HEK293 (cell line): ENCODE data around the gene CAPN10.

Experiments used
- CTCF ChIA-PET: fragments of 350-600 bp; formaldehyde crosslinking; extraction: SDS; loops from one replicate; lab custom pipeline; 2021; ENCODE audit warnings: antibody characterized with exemption; lab: Yijun Ruan, JAX
- POLR2A ChIA-PET: fragments of 300-600 bp; formaldehyde crosslinking; extraction: SDS; loops from one replicate; lab custom pipeline; 2020; ENCODE audit warnings: antibody characterized with exemption, inconsistent platforms; lab: Yijun Ruan, JAX
- H3K27ac ChIP-seq: fragments of 200-500 bp; sonication (Bioruptor generic); 2 replicates; pipeline ENCODE4 v1.5.1; 2014; ENCODE audit warnings: low read depth, low read length, control low read depth, inconsistent platforms; ENCODE audit errors: extremely low read depth
- H3K36me3 ChIP-seq, 2 experiments: fragments of 200-500 bp in 1 of 2; sonication (Bioruptor generic) in 1 of 2; 1 replicate in 1 of 2; 2 replicates in 1 of 2; pipeline ENCODE4 v1.5.1; 2014 to 2017; ENCODE audit warnings: inconsistent platforms in 2 of 2, low read length in 2 of 2; ENCODE audit not compliant: control insufficient read depth in 2 of 2, insufficient read depth in 1 of 2
- H3K4me1 ChIP-seq: fragments of 200-500 bp; sonication (Bioruptor generic); 2 replicates; pipeline ENCODE4 v1.5.1; 2014; ENCODE audit warnings: mild to moderate bottlenecking, low read length, inconsistent platforms; ENCODE audit not compliant: control insufficient read depth, insufficient read depth
- H3K4me3 ChIP-seq: 2 replicates; pipeline ENCODE4 v1.5.1; 2011; ENCODE audit warnings: low read depth, mild to moderate bottlenecking, control low read depth, low read length, moderate library complexity
- H3K9me3 ChIP-seq: fragments of 200-500 bp; sonication (Bioruptor generic); 2 replicates; pipeline ENCODE4 v1.5.1; 2014; ENCODE audit warnings: low read depth, low read length, inconsistent platforms; ENCODE audit not compliant: control insufficient read depth, insufficient read depth
- ATF2 ChIP-seq: fragments of 450-650 bp; formaldehyde crosslinking; IDR thresholded peaks from 2 replicates; pipeline ENCODE4 v1.5.1; 2016; ENCODE audit warnings: missing biosample characterization, missing genetic modification characterization, low read depth
- CTCF ChIP-seq: fragments of 450-650 bp; formaldehyde crosslinking; IDR thresholded peaks from 2 replicates; pipeline ENCODE4 v1.5.1; 2016; ENCODE audit warnings: missing biosample characterization, missing genetic modification characterization
- GLIS2 ChIP-seq: fragments of 450-650 bp; formaldehyde crosslinking; IDR thresholded peaks from 2 replicates; pipeline ENCODE4 v1.5.1; 2016; ENCODE audit warnings: missing biosample characterization, missing genetic modification characterization
- KLF16 ChIP-seq: fragments of 450-650 bp; formaldehyde crosslinking; IDR thresholded peaks from 2 replicates; pipeline ENCODE4 v1.5.1; 2017; ENCODE audit warnings: missing biosample characterization, missing genetic modification characterization
- KLF8 ChIP-seq: fragments of 450-650 bp; formaldehyde crosslinking; IDR thresholded peaks from 2 replicates; pipeline ENCODE4 v1.5.1; 2016; ENCODE audit warnings: missing biosample characterization, missing genetic modification characterization
- KLF9 ChIP-seq: fragments of 450-650 bp; formaldehyde crosslinking; IDR thresholded peaks from 2 replicates; pipeline ENCODE4 v1.5.1; 2016; ENCODE audit warnings: missing biosample characterization, missing genetic modification characterization, low read depth
- MZF1 ChIP-seq: fragments of 450-650 bp; formaldehyde crosslinking; IDR thresholded peaks from 2 replicates; pipeline ENCODE4 v1.5.1; 2017; ENCODE audit warnings: missing biosample characterization, missing genetic modification characterization, borderline replicate concordance
- SP3 ChIP-seq: fragments of 450-650 bp; formaldehyde crosslinking; IDR thresholded peaks from 2 replicates; pipeline ENCODE4 v1.5.1; 2016; ENCODE audit warnings: missing biosample characterization, missing genetic modification characterization
- ZIC2 ChIP-seq: fragments of 450-650 bp; formaldehyde crosslinking; IDR thresholded peaks from 2 replicates; pipeline ENCODE4 v1.5.1; 2016; ENCODE audit warnings: missing biosample characterization, missing genetic modification characterization
- ZNF138 ChIP-seq: fragments of 450-650 bp; formaldehyde crosslinking; IDR thresholded peaks from 2 replicates; pipeline ENCODE4 v1.5.1; 2016; ENCODE audit warnings: missing biosample characterization, missing genetic modification characterization, borderline replicate concordance
- ZNF157 ChIP-seq: fragments of 450-650 bp; formaldehyde crosslinking; IDR thresholded peaks from 2 replicates; pipeline ENCODE4 v1.5.1; 2016; ENCODE audit warnings: missing biosample characterization, missing genetic modification characterization
- ZNF16 ChIP-seq: fragments of 450-650 bp; formaldehyde crosslinking; IDR thresholded peaks from 2 replicates; pipeline ENCODE4 v1.5.1; 2016; ENCODE audit warnings: low read depth, missing biosample characterization, missing genetic modification characterization
- ZNF184 ChIP-seq: fragments of 450-650 bp; IDR thresholded peaks from 2 replicates; pipeline ENCODE4 v1.5.1; 2018; ENCODE audit warnings: missing biosample characterization, mild to moderate bottlenecking, missing genetic modification characterization
- ZNF248 ChIP-seq: fragments of 450-650 bp; formaldehyde crosslinking; IDR thresholded peaks from 2 replicates; pipeline ENCODE4 v1.5.1; 2017; ENCODE audit warnings: missing biosample characterization, missing genetic modification characterization
- ZNF302 ChIP-seq: fragments of 450-650 bp; formaldehyde crosslinking; IDR thresholded peaks from 2 replicates; pipeline ENCODE4 v1.5.1; 2016; ENCODE audit warnings: missing biosample characterization, missing genetic modification characterization, low read depth
- ZNF416 ChIP-seq: fragments of 450-650 bp; formaldehyde crosslinking; IDR thresholded peaks from 2 replicates; pipeline ENCODE4 v1.5.1; 2016; ENCODE audit warnings: missing biosample characterization, missing genetic modification characterization
- ZNF423 ChIP-seq: fragments of 450-650 bp; formaldehyde crosslinking; IDR thresholded peaks from 2 replicates; pipeline ENCODE4 v1.5.1; 2016; ENCODE audit warnings: missing biosample characterization, missing genetic modification characterization
- ZNF560 ChIP-seq: fragments of 450-650 bp; formaldehyde crosslinking; IDR thresholded peaks from 2 replicates; pipeline ENCODE4 v1.5.1; 2017; ENCODE audit warnings: missing biosample characterization, missing genetic modification characterization, borderline replicate concordance
- TF ChIP-seq, protein P1 (sequence below): fragments of 450-650 bp; formaldehyde crosslinking; IDR thresholded peaks from 2 replicates; pipeline ENCODE4 v1.5.1; 2016; ENCODE audit warnings: missing biosample characterization, missing genetic modification characterization, borderline replicate concordance
- TF ChIP-seq, protein P2 (sequence below): fragments of 450-650 bp; formaldehyde crosslinking; IDR thresholded peaks from 2 replicates; pipeline ENCODE4 v1.5.1; 2017; ENCODE audit warnings: missing biosample characterization, missing genetic modification characterization
- TF ChIP-seq, protein P3 (sequence below): fragments of 450-650 bp; formaldehyde crosslinking; IDR thresholded peaks from 2 replicates; pipeline ENCODE4 v1.5.1; 2017; ENCODE audit warnings: missing biosample characterization, mild to moderate bottlenecking, missing genetic modification characterization, moderate library complexity
- TF ChIP-seq, protein P4 (sequence below): fragments of 450-650 bp; formaldehyde crosslinking; IDR thresholded peaks from 2 replicates; pipeline ENCODE4 v1.5.1; 2016; ENCODE audit warnings: missing biosample characterization, missing genetic modification characterization

CAPN10 gene

GRCh38 chr2:240565333-240566202 lies 21.0 kb upstream of the CAPN10 start (continued):
- TF ChIP-seq, protein P1, sequence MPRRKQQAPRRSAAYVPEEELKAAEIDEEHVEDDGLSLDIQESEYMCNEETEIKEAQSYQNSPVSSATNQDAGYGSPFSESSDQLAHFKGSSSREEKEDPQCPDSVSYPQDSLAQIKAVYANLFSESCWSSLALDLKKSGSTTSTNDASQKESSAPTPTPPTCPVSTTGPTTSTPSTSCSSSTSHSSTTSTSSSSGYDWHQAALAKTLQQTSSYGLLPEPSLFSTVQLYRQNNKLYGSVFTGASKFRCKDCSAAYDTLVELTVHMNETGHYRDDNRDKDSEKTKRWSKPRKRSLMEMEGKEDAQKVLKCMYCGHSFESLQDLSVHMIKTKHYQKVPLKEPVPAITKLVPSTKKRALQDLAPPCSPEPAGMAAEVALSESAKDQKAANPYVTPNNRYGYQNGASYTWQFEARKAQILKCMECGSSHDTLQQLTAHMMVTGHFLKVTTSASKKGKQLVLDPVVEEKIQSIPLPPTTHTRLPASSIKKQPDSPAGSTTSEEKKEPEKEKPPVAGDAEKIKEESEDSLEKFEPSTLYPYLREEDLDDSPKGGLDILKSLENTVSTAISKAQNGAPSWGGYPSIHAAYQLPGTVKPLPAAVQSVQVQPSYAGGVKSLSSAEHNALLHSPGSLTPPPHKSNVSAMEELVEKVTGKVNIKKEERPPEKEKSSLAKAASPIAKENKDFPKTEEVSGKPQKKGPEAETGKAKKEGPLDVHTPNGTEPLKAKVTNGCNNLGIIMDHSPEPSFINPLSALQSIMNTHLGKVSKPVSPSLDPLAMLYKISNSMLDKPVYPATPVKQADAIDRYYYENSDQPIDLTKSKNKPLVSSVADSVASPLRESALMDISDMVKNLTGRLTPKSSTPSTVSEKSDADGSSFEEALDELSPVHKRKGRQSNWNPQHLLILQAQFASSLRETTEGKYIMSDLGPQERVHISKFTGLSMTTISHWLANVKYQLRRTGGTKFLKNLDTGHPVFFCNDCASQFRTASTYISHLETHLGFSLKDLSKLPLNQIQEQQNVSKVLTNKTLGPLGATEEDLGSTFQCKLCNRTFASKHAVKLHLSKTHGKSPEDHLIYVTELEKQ (tag by site-specific recombination), result no peak
- TF ChIP-seq ZNF560 (tag by site-specific recombination), result no peak
- no peak for TF ChIP-seq ZNF138
- TF ChIP-seq, protein P2, sequence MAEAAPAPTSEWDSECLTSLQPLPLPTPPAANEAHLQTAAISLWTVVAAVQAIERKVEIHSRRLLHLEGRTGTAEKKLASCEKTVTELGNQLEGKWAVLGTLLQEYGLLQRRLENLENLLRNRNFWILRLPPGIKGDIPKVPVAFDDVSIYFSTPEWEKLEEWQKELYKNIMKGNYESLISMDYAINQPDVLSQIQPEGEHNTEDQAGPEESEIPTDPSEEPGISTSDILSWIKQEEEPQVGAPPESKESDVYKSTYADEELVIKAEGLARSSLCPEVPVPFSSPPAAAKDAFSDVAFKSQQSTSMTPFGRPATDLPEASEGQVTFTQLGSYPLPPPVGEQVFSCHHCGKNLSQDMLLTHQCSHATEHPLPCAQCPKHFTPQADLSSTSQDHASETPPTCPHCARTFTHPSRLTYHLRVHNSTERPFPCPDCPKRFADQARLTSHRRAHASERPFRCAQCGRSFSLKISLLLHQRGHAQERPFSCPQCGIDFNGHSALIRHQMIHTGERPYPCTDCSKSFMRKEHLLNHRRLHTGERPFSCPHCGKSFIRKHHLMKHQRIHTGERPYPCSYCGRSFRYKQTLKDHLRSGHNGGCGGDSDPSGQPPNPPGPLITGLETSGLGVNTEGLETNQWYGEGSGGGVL, result peak; percentile 82
- no peak for TF ChIP-seq ZNF416 (tag by site-specific recombination)
- no peak for TF ChIP-seq ZNF184 (tag by site-specific recombination)
- peak; percentile 61 for TF ChIP-seq GLIS2 (tag by site-specific recombination)
- no peak for TF ChIP-seq ATF2 (tag by site-specific recombination)

GRCh38 chr2:240566203-240567136 lies 20.1 kb upstream of the CAPN10 start:
- Histone ChIP-seq H3K27ac (peak overlapping the region; percentile 76), H3K4me1 (peaks cover 4% of the 10 kb centered on the region), H3K9me3 (no peaks in the 10 kb centered on the region), H3K36me3 (peaks cover 0 to 21% of the 10 kb centered on the region in 2 experiments; a peak in 1 of 3 replicates), H3K4me3 (peak overlapping the region; percentile 38)
- ChIA-PET POLR2A (interaction anchor here (0.7 to 3.8 kb wide), 5 partner anchors 12 to 114 kb away, joined by 3 to 46 read pairs (median 3); partner anchors contain the start of gene CAPN10), CTCF (interaction anchor here (0.6 to 3.8 kb wide), 12 partner anchors 9 to 483 kb away, joined by 3 to 34 read pairs (median 5); partner anchors contain the start of gene CAPN10)
- no peak for TF ChIP-seq KLF16 (tag by site-specific recombination)
- peak; percentile 97 for TF ChIP-seq GLIS2 (tag by site-specific recombination)
- TF ChIP-seq MZF1 (tag by site-specific recombination), result no peak
- TF ChIP-seq ZNF423 (tag by site-specific recombination), result peak; percentile 98
- peak; percentile 87 for TF ChIP-seq CTCF (tag by site-specific recombination)
- TF ChIP-seq, protein P3, sequence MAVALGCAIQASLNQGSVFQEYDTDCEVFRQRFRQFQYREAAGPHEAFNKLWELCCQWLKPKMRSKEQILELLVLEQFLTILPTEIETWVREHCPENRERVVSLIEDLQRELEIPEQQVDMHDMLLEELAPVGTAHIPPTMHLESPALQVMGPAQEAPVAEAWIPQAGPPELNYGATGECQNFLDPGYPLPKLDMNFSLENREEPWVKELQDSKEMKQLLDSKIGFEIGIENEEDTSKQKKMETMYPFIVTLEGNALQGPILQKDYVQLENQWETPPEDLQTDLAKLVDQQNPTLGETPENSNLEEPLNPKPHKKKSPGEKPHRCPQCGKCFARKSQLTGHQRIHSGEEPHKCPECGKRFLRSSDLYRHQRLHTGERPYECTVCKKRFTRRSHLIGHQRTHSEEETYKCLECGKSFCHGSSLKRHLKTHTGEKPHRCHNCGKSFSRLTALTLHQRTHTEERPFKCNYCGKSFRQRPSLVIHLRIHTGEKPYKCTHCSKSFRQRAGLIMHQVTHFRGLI (tag by site-specific recombination), result peak; percentile 89; the same call in 1 of the 2 replicates
- peak; percentile 41 for TF ChIP-seq SP3 (tag by site-specific recombination)
- no peak for TF ChIP-seq ZNF248 (tag by site-specific recombination)
- TF ChIP-seq ZNF302 (tag by site-specific recombination), result no peak
- peak; percentile 82 for TF ChIP-seq ZIC2 (tag by site-specific recombination)
- TF ChIP-seq ZNF16 (tag by site-specific recombination), result no peak
- peak; percentile 51; the same call in 1 of the 2 replicates for TF ChIP-seq KLF8 (tag by site-specific recombination)
- TF ChIP-seq, protein P4, sequence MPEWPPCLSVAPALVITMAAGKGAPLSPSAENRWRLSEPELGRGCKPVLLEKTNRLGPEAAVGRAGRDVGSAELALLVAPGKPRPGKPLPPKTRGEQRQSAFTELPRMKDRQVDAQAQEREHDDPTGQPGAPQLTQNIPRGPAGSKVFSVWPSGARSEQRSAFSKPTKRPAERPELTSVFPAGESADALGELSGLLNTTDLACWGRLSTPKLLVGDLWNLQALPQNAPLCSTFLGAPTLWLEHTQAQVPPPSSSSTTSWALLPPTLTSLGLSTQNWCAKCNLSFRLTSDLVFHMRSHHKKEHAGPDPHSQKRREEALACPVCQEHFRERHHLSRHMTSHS (tag by site-specific recombination), result no peak
- TF ChIP-seq KLF9 (tag by site-specific recombination), result 0 out of 2 replicates have a peak, but pooled peaks have one; percentile 32
- no peak for TF ChIP-seq ZNF157 (tag by site-specific recombination)
